ENCODE measurements around the gene TTC9B. TPM values are rescaled to one million over a fixed set of nuclear protein-coding genes. Genes with fewer than 3 reads are reported as not detected.

The TTC9B gene
- total RNA-seq, 1 donor from 2014 or later: not detected

DNA sequence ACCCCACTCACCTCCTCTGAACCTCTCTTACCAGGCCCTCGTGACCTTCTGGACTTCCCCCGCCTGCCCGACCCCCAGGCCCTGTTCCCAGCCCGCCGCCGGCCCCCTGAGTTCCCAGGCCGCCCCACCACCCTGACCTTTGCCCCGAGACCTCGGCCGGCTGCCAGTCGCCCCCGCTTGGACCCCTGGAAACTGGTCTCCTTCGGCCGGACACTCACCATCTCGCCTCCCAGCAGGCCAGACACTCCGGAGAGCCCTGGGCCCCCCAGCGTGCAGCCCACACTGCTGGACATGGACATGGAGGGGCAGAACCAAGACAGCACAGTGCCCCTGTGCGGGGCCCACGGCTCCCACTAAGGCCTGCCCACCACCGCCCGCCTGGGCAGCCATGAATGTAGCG is 3.2 kb downstream of the TTC9B start:
- peaks cover 44% of the 10 kb centered on the region for H3K27me3 ChIP-seq
- DNase-seq (ENCODE audit: low spot score): no peak
- peaks cover 25% of the 10 kb centered on the region for H4K20me1 ChIP-seq (ENCODE audit: low read depth)
- no peaks in the 10 kb centered on the region for H3K79me2 ChIP-seq (ENCODE audit: low read depth)
- no peak overlapping the region for H3K27ac ChIP-seq
- no peaks in the 10 kb centered on the region for H3K4me1 ChIP-seq
- peaks cover 19% of the 10 kb centered on the region for H3F3A ChIP-seq (ENCODE audit: low read depth)
- no peak overlapping the region for H3K4me3 ChIP-seq
- peaks cover 6% of the 10 kb centered on the region for H3K4me1 Mint-ChIP-seq
- H3K36me3 Mint-ChIP-seq: peaks cover 3% of the 10 kb centered on the region
- H3K27me3 Mint-ChIP-seq (ENCODE audit: insufficient read depth, low read depth): peaks cover 34% of the 10 kb centered on the region
- no peaks in the 10 kb centered on the region for H3K9me3 ChIP-seq (ENCODE audit: low read depth)
- H3K9me3 Mint-ChIP-seq: no peaks in the 10 kb centered on the region
- H3K4me3 Mint-ChIP-seq: no peak overlapping the region
- no peak overlapping the region for H3K4me2 ChIP-seq
- no peak overlapping the region for H3K9ac ChIP-seq
- no peak overlapping the region for H2AFZ ChIP-seq (replicated peaks)
- TF ChIP-seq EZH2 (IDR thresholded peaks at IDR 0.05) (no peak), EZH2phosphoT487 (IDR thresholded peaks at IDR 0.05) (no peak), CTCF (IDR thresholded peaks at IDR 0.05) (no peak)
- no peaks in the 10 kb centered on the region for H3K36me3 ChIP-seq
- no peak overlapping the region for H3K27ac Mint-ChIP-seq

GRCh38 chr19:40213882-40214570 is 4.2 kb downstream of the TTC9B start:
- H4K20me1 ChIP-seq (ENCODE audit: low read depth): peaks cover 25% of the 10 kb centered on the region
- no peak overlapping the region for H3K9ac ChIP-seq
- Mint-ChIP-seq H3K36me3 (peaks cover 5% of the 10 kb centered on the region), H3K27ac (no peak overlapping the region), H3K4me1 (peaks cover 6% of the 10 kb centered on the region), H3K27me3 (ENCODE audit: insufficient read depth, low read depth) (peaks cover 25% of the 10 kb centered on the region), H3K9me3 (no peaks in the 10 kb centered on the region), H3K4me3 (no peak overlapping the region)
- H2AFZ ChIP-seq (replicated peaks): no peak overlapping the region
- H3K4me1 ChIP-seq: no peaks in the 10 kb centered on the region
- no peak overlapping the region for H3K27ac ChIP-seq
- peaks cover 35% of the 10 kb centered on the region for H3K27me3 ChIP-seq
- TF ChIP-seq CTCF (IDR thresholded peaks at IDR 0.05): no peak
- TF ChIP-seq EZH2phosphoT487 (IDR thresholded peaks at IDR 0.05): no peak
- no peak for TF ChIP-seq EZH2 (IDR thresholded peaks at IDR 0.05)
- no peak overlapping the region for H3K4me3 ChIP-seq
- no peak overlapping the region for H3K4me2 ChIP-seq
- no peaks in the 10 kb centered on the region for H3K36me3 ChIP-seq
- H3K9me3 ChIP-seq (ENCODE audit: low read depth): no peaks in the 10 kb centered on the region
- no peaks in the 10 kb centered on the region for H3K79me2 ChIP-seq (ENCODE audit: low read depth)
- no peak for DNase-seq (ENCODE audit: low spot score)
- H3F3A ChIP-seq (ENCODE audit: low read depth): peaks cover 19% of the 10 kb centered on the region

DNA sequence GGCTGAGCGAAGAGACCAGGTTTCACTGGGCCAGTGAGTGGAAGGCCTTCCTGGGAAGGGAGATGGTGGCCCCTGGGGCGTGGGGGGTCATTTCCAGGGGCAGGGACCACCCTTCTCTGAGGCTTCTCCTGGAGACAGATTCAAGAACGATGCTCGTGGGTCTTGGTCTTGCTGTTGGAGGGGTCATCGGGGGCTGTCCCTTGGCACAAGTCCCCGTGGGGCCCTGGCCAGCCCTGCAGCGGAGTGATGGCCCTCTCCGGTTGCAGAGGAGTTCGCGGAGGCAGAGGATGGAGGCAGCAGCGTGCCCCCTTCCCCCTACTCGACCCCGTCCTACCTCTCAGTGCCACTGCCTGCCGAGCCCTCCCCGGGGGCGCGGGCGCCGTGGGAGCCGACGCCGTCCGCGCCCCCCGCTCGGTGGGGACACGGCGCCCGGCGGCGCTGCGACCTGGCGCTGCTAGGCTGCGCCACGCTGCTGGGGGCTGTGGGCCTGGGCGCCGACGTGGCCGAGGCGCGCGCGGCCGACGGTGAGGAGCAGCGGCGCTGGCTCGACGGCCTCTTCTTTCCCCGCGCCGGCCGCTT is 4.8 kb downstream of the TTC9B start:
- Mint-ChIP-seq H3K9me3 (no peaks in the 10 kb centered on the region), H3K27ac (no peak overlapping the region), H3K36me3 (peaks cover 8% of the 10 kb centered on the region), H3K4me1 (peaks cover 4% of the 10 kb centered on the region), H3K27me3 (ENCODE audit: insufficient read depth, low read depth) (peaks cover 18% of the 10 kb centered on the region), H3K4me3 (no peak overlapping the region)
- peaks cover 28% of the 10 kb centered on the region for H3K27me3 ChIP-seq
- no peaks in the 10 kb centered on the region for H3K36me3 ChIP-seq
- H3K4me1 ChIP-seq: no peaks in the 10 kb centered on the region
- peaks cover 13% of the 10 kb centered on the region for H3F3A ChIP-seq (ENCODE audit: low read depth)
- H3K79me2 ChIP-seq (ENCODE audit: low read depth): no peaks in the 10 kb centered on the region
- H3K4me2 ChIP-seq: no peak overlapping the region
- H3K9me3 ChIP-seq (ENCODE audit: low read depth): no peaks in the 10 kb centered on the region
- no peak overlapping the region for H3K4me3 ChIP-seq
- TF ChIP-seq EZH2 (IDR thresholded peaks at IDR 0.05) (no peak), CTCF (IDR thresholded peaks at IDR 0.05) (no peak), EZH2phosphoT487 (IDR thresholded peaks at IDR 0.05) (no peak)
- H2AFZ ChIP-seq (replicated peaks): no peak overlapping the region
- no peak overlapping the region for H3K9ac ChIP-seq
- DNase-seq (ENCODE audit: low spot score): no peak
- H4K20me1 ChIP-seq (ENCODE audit: low read depth): peaks cover 20% of the 10 kb centered on the region
- H3K27ac ChIP-seq: no peak overlapping the region

All from neural progenitor cell (in vitro differentiated cells).